ENCODE measurements around the gene ZFYVE28. TPM values are rescaled to one million over a fixed set of nuclear protein-coding genes. Genes with fewer than 3 reads are reported as not detected.
"Not testable (repeated sequence)": the region's sequence is repeated elsewhere in the genome, so short reads cannot be mapped to it uniquely, and the experiment has no call there.

ZFYVE28 gene

GRCh38 chr4:2236944-2237666, 181.3 kb downstream of the ZFYVE28 start:
- no peak overlapping the region for H3K4me2 ChIP-seq (ENCODE audit: low read length)
- no peak overlapping the region for H3K9ac ChIP-seq (ENCODE audit: low read depth, low read length)
- H3K4me1 ChIP-seq (ENCODE audit: control insufficient read depth, insufficient read depth, low read length) = peaks cover 25% of the 10 kb centered on the region
- H3K36me3 ChIP-seq (ENCODE audit: insufficient read depth, low read length) = peaks cover 31% of the 10 kb centered on the region
- no peaks in the 10 kb centered on the region for H3K9me3 ChIP-seq (replicated peaks; ENCODE audit: low read length)
- H3K27me3 ChIP-seq (ENCODE audit: control insufficient read depth, insufficient read depth, low read length) = no peaks in the 10 kb centered on the region
- H3K4me3 ChIP-seq (ENCODE audit: low read length) = no peak overlapping the region

GRCh38 chr4:2231082-2231481, 187.4 kb downstream of the ZFYVE28 start:
- H3K27me3 ChIP-seq (ENCODE audit: control insufficient read depth, insufficient read depth, low read length) = no peaks in the 10 kb centered on the region
- no peaks in the 10 kb centered on the region for H3K4me1 ChIP-seq (ENCODE audit: control insufficient read depth, insufficient read depth, low read length)
- peaks cover 20% of the 10 kb centered on the region for H3K36me3 ChIP-seq (ENCODE audit: insufficient read depth, low read length)
- no peak overlapping the region for H3K4me2 ChIP-seq (ENCODE audit: low read length)
- H3K9me3 ChIP-seq (replicated peaks; ENCODE audit: low read length) = no peaks in the 10 kb centered on the region
- H3K4me3 ChIP-seq (ENCODE audit: low read length) = no peak overlapping the region
- no peak overlapping the region for H3K9ac ChIP-seq (ENCODE audit: low read depth, low read length)

GRCh38 chr4:2226261-2226660, 192.2 kb downstream of the ZFYVE28 start:
- Histone ChIP-seq H3K36me3 (ENCODE audit: insufficient read depth, low read length) (peaks cover 23% of the 10 kb centered on the region), H3K4me3 (ENCODE audit: low read length) (no peak overlapping the region), H3K27me3 (ENCODE audit: control insufficient read depth, insufficient read depth, low read length) (no peaks in the 10 kb centered on the region), H3K9ac (ENCODE audit: low read depth, low read length) (no peak overlapping the region), H3K9me3 (replicated peaks; ENCODE audit: low read length) (no peaks in the 10 kb centered on the region), H3K4me2 (ENCODE audit: low read length) (no peak overlapping the region), H3K4me1 (ENCODE audit: control insufficient read depth, insufficient read depth, low read length) (no peaks in the 10 kb centered on the region)

GRCh38 chr4:2222838-2223237, 195.6 kb downstream of the ZFYVE28 start:
- no peak overlapping the region for H3K4me2 ChIP-seq (ENCODE audit: low read length)
- no peaks in the 10 kb centered on the region for H3K9me3 ChIP-seq (replicated peaks; ENCODE audit: low read length)
- peaks cover 23% of the 10 kb centered on the region for H3K36me3 ChIP-seq (ENCODE audit: insufficient read depth, low read length)
- H3K4me3 ChIP-seq (ENCODE audit: low read length) = no peak overlapping the region
- H3K9ac ChIP-seq (ENCODE audit: low read depth, low read length) = no peak overlapping the region
- H3K4me1 ChIP-seq (ENCODE audit: control insufficient read depth, insufficient read depth, low read length) = peaks cover 3% of the 10 kb centered on the region
- H3K27me3 ChIP-seq (ENCODE audit: control insufficient read depth, insufficient read depth, low read length) = no peaks in the 10 kb centered on the region

DNA sequence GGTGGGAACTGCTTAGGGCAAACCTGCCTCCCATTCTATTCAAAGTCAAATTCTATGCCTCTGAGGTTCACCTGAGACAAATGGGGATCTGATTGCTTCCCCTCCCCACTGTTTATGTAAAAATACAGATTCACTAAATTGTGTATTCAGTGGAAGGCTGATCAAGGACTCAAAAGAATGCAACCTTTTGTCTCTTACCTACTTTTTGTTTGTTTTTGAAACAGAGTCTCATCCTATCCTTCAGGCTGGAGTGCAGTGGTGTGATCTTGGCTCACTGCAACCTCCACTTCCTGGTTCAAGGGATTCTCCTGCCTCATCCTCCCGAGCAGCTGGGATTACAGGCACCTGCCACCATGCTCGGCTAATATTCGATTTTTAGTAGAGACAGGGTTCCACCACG, 197.1 kb downstream of the ZFYVE28 start:
- H3K27me3 ChIP-seq (ENCODE audit: control insufficient read depth, insufficient read depth, low read length); H3K9ac ChIP-seq (ENCODE audit: low read depth, low read length); H3K4me1 ChIP-seq (ENCODE audit: control insufficient read depth, insufficient read depth, low read length); H3K9me3 ChIP-seq (replicated peaks; ENCODE audit: low read length); H3K4me2 ChIP-seq (ENCODE audit: low read length); H3K4me3 ChIP-seq (ENCODE audit: low read length): not testable (repeated sequence)
- H3K36me3 ChIP-seq (ENCODE audit: insufficient read depth, low read length) = peaks cover 19% of the 10 kb centered on the region

DNA sequence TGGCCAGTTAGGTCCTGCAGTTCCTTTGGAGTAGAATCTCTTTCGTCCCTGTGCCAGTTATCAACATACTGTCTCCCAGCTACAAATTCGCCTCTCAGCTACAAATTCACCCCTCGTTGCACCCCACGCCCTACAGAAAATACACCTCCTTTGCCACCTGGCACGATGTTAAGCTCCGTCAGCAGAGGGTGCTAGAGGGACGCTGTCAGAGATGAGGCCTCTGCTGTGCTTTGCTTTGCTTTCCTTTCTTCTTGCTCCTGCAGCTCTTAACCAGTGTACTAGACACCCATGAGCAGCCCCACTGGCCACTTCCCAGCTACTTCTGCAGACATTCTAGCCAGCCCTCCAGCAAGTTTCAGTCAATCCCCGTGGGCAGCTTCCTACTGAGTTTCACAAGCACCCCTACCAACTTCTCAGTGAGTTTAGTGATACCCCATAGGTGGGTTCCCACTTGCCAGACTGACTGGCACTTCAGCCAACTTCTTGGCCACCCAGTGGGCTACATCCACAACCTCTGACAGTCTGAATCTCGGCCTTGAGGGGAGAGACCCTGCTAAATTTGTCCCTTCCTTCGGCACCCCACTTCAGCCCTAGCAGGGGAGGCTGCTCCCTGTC, 198.3 kb downstream of the ZFYVE28 start:
- Histone ChIP-seq H3K9ac (ENCODE audit: low read depth, low read length) (no peak overlapping the region), H3K4me1 (ENCODE audit: control insufficient read depth, insufficient read depth, low read length) (peaks cover 3% of the 10 kb centered on the region), H3K27me3 (ENCODE audit: control insufficient read depth, insufficient read depth, low read length) (no peaks in the 10 kb centered on the region), H3K4me2 (ENCODE audit: low read length) (no peak overlapping the region), H3K36me3 (ENCODE audit: insufficient read depth, low read length) (peaks cover 14% of the 10 kb centered on the region), H3K9me3 (replicated peaks; ENCODE audit: low read length) (no peaks in the 10 kb centered on the region), H3K4me3 (ENCODE audit: low read length) (no peak overlapping the region)

Small RNA genes lying within 50 kb of the gene (small RNA-seq; reads per million reads assigned to genes)
- gene COX6B1P5 = not detected

Data from skeletal muscle satellite cell (primary cell).